Measurements from ENCODE around the gene ZNF219. TPM values are rescaled to one million over a fixed set of nuclear protein-coding genes. Genes with fewer than 3 reads are reported as not detected.

ZNF219 gene
- total RNA-seq, 1 donor from 2014 or later: 1.6 TPM

GRCh38 chr14:21056520-21057163 is 41.8 kb downstream of the ZNF219 start:
- ATAC-seq (ENCODE audit: low read depth): no peak
- POLR2A ChIA-PET: no interaction called here
- no peaks in the 10 kb centered on the region for H3K9me3 Mint-ChIP-seq
- no peak overlapping the region for H3K4me3 Mint-ChIP-seq
- H3K4me1 Mint-ChIP-seq: no peaks in the 10 kb centered on the region
- intact Hi-C loops (cut with micrococcal nuclease): no loop called here
- H3K27ac Mint-ChIP-seq: no peak overlapping the region
- peaks cover 10% of the 10 kb centered on the region for H3K27me3 Mint-ChIP-seq
- no peak for DNase-seq
- H3K36me3 Mint-ChIP-seq (ENCODE audit: low read depth): no peaks in the 10 kb centered on the region
- TF ChIP-seq CTCF (IDR thresholded peaks at IDR 0.05): no peak
- CTCF ChIA-PET: interaction anchor here (1.4 kb wide), 1 partner anchor 12 kb away, joined by 4 read pairs; no protein-coding TSS in a partner anchor

- Mint-ChIP-seq H3K27me3 (peaks cover 3% of the 10 kb centered on the region), H3K4me3 (no peak overlapping the region), H3K9me3 (no peaks in the 10 kb centered on the region), H3K4me1 (no peaks in the 10 kb centered on the region), H3K27ac (no peak overlapping the region), H3K36me3 (ENCODE audit: low read depth) (no peaks in the 10 kb centered on the region)
- TF ChIP-seq CTCF (IDR thresholded peaks at IDR 0.05): no peak
- intact Hi-C loops (cut with micrococcal nuclease): no loop called here
- DNase-seq (no peak), ATAC-seq (ENCODE audit: low read depth) (no peak)
- ChIA-PET POLR2A (no interaction called here), CTCF (no interaction called here)
Measured at GRCh38 chr14:21055432-21056117, 42.9 kb downstream of the ZNF219 start.

- Mint-ChIP-seq H3K27me3 (no peaks in the 10 kb centered on the region), H3K9me3 (no peaks in the 10 kb centered on the region), H3K36me3 (ENCODE audit: low read depth) (no peaks in the 10 kb centered on the region), H3K27ac (no peak overlapping the region), H3K4me3 (no peak overlapping the region), H3K4me1 (no peaks in the 10 kb centered on the region)
- no peak for TF ChIP-seq CTCF (IDR thresholded peaks at IDR 0.05)
- DNase-seq (no peak), ATAC-seq (ENCODE audit: low read depth) (no peak)
- ChIA-PET CTCF (no interaction called here), POLR2A (no interaction called here)
- intact Hi-C loops (cut with micrococcal nuclease): no loop called here
Measured at GRCh38 chr14:21054768-21055145, 43.7 kb downstream of the ZNF219 start.

GRCh38 chr14:21054123-21054767 is 44.2 kb downstream of the ZNF219 start:
- TF ChIP-seq CTCF (IDR thresholded peaks at IDR 0.05): no peak
- no peak for ATAC-seq (ENCODE audit: low read depth)
- POLR2A ChIA-PET: no interaction called here

More at GRCh38 chr14:21054123-21054767, 44.2 kb downstream of the ZNF219 start:
- intact Hi-C loops (cut with micrococcal nuclease): no loop called here
- CTCF ChIA-PET: no interaction called here
- Mint-ChIP-seq H3K4me1 (no peaks in the 10 kb centered on the region), H3K4me3 (no peak overlapping the region), H3K9me3 (no peaks in the 10 kb centered on the region), H3K36me3 (ENCODE audit: low read depth) (no peaks in the 10 kb centered on the region), H3K27me3 (no peaks in the 10 kb centered on the region), H3K27ac (no peak overlapping the region)
- DNase-seq: no peak
